SK-N-MC (cell line): ENCODE results near the gene ZBTB7A.

Experiments
- EZH2 ChIP-seq: fragments of 200-600 bp; sonication (generic); IDR thresholded peaks from one replicate; pipeline ENCODE4 v1.6.1; 2017; ENCODE audit warnings: antibody characterized with exemption
- FOXP2 ChIP-seq: optimal IDR thresholded peaks from 2 replicates; pipeline ENCODE3; 2011; ENCODE audit warnings: mild to moderate bottlenecking, moderate library complexity; ENCODE audit not compliant: insufficient read depth; ENCODE audit errors: extremely low read length, control extremely low read depth

DNA sequence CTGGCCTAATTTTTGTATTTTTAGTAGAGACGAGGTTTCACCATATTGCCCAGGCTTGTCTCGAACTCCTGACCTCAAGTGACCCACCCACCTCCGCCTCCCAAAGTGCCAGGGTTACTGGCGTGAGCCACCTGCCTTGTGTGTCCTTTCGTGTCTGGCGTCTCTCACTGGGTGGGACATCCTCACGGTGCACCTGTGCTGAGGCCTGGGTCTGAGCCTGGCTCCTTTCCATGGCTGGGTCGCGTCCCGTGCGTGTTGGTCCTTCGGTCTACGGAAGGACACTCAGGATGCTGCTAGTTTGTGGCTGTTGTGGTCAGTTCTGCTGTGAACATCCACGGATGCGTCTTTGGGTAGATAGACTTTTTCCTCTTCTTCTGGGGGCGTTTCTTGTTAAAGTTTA is 39.6 kb downstream of the ZBTB7A start:
- TF ChIP-seq FOXP2 (no peak), EZH2 (no peak)
